ENCODE data around the gene VDR.
"Not testable (repeated sequence)": the region's sequence is repeated elsewhere in the genome, so short reads cannot be mapped to it uniquely, and the experiment has no call there.

VDR gene

GRCh38 chr12:47823422-47824086 is 81.2 kb downstream of the VDR start:
- no peak for DNase-seq
- TF ChIP-seq POLR2A (IDR thresholded peaks at IDR 0.05; ENCODE audit: low read length) (no peak), GATA1 (IDR thresholded peaks at IDR 0.05; ENCODE audit: low read depth, low read length) (no peak)

GRCh38 chr12:47822863-47823262 is 81.9 kb downstream of the VDR start:
- TF ChIP-seq POLR2A (IDR thresholded peaks at IDR 0.05; ENCODE audit: low read length) = no peak
- no peak for TF ChIP-seq GATA1 (IDR thresholded peaks at IDR 0.05; ENCODE audit: low read depth, low read length)
- DNase-seq = no peak

GRCh38 chr12:47822401-47822800 is 82.4 kb downstream of the VDR start:
- DNase-seq = no peak
- no peak for TF ChIP-seq POLR2A (IDR thresholded peaks at IDR 0.05; ENCODE audit: low read length)
- TF ChIP-seq GATA1 (IDR thresholded peaks at IDR 0.05; ENCODE audit: low read depth, low read length) = no peak

GRCh38 chr12:47821346-47821706 is 83.5 kb downstream of the VDR start:
- TF ChIP-seq GATA1 (IDR thresholded peaks at IDR 0.05; ENCODE audit: low read depth, low read length) = no peak
- TF ChIP-seq POLR2A (IDR thresholded peaks at IDR 0.05; ENCODE audit: low read length) = no peak
- no peak for DNase-seq

- TF ChIP-seq POLR2A (IDR thresholded peaks at IDR 0.05; ENCODE audit: low read length) = no peak
- TF ChIP-seq GATA1 (IDR thresholded peaks at IDR 0.05; ENCODE audit: low read depth, low read length) = no peak
- DNase-seq = peak in 1 of 2 experiments; percentile 39
Measured at GRCh38 chr12:47820631-47821345, 84.0 kb downstream of the VDR start.

GRCh38 chr12:47819896-47820630 is 84.7 kb downstream of the VDR start, which contains the start of gene HDAC7:
Gene HDAC7, minus strand, starts transcription at chr12:47819903. Its CDS starts 118 bp downstream, at chr12:47819785.
- TF ChIP-seq GATA1 (IDR thresholded peaks at IDR 0.05; ENCODE audit: low read depth, low read length) = no peak
- peak; percentile 62 for TF ChIP-seq POLR2A (IDR thresholded peaks at IDR 0.05; ENCODE audit: low read length)
- DNase-seq = peak; percentile 85 to 87

- peak; percentile 63 to 72 for DNase-seq
- TF ChIP-seq GATA1 (IDR thresholded peaks at IDR 0.05; ENCODE audit: low read depth, low read length) (no peak), POLR2A (IDR thresholded peaks at IDR 0.05; ENCODE audit: low read length) (no peak)
Measured at GRCh38 chr12:47819138-47819895, 85.5 kb downstream of the VDR start.

- peak; percentile 64 to 67 for DNase-seq
- TF ChIP-seq GATA1 (IDR thresholded peaks at IDR 0.05; ENCODE audit: low read depth, low read length) (no peak), POLR2A (IDR thresholded peaks at IDR 0.05; ENCODE audit: low read length) (no peak)
Measured at GRCh38 chr12:47818467-47819137, 86.2 kb downstream of the VDR start.

- TF ChIP-seq POLR2A (IDR thresholded peaks at IDR 0.05; ENCODE audit: low read length) (no peak), GATA1 (IDR thresholded peaks at IDR 0.05; ENCODE audit: low read depth, low read length) (no peak)
- no peak for DNase-seq
Measured at GRCh38 chr12:47818007-47818376, 86.8 kb downstream of the VDR start.

GRCh38 chr12:47817272-47818006 is 87.4 kb downstream of the VDR start:
- TF ChIP-seq GATA1 (IDR thresholded peaks at IDR 0.05; ENCODE audit: low read depth, low read length) = no peak
- TF ChIP-seq POLR2A (IDR thresholded peaks at IDR 0.05; ENCODE audit: low read length) = no peak
- DNase-seq = peak in 1 of 2 experiments; percentile 38

- TF ChIP-seq GATA1 (IDR thresholded peaks at IDR 0.05; ENCODE audit: low read depth, low read length) = no peak
- no peak for DNase-seq
Measured at GRCh38 chr12:47816403-47817271, 88.2 kb downstream of the VDR start.

GRCh38 chr12:47815447-47815846 is 89.3 kb downstream of the VDR start:
- DNase-seq = not testable (repeated sequence)

All from erythroblast (primary cell).